Panc1 (cell line): ENCODE measurements around the gene DYNC1I1. TPM values are rescaled to one million over a fixed set of nuclear protein-coding genes. Genes with fewer than 3 reads are reported as not detected.

Source experiments
- ATAC-seq: fragments of 200-7000 bp; cut with Tn5 transposase; 2 replicates; pipeline ENCODE4 v1.9.1; 2020; ENCODE audit warnings: mild to moderate bottlenecking, moderate library complexity
- BruUV-seq: library from RNA; stranded (reverse); fragments of 400-500 nt; replicated peaks from 2 replicates; lab custom pipeline; 2021; lab: Mats Ljungman, UMichigan
- CTCF ChIA-PET: fragments of 300-600 bp; sonication (Branson Sonifier 250); formaldehyde crosslinking; loops from one replicate; lab custom pipeline; 2022; ENCODE audit warnings: antibody characterized with exemption; lab: Charles Lee
- POLR2A ChIA-PET: fragments of 300-600 bp; sonication (Branson Sonifier 250); formaldehyde crosslinking; loops from one replicate; lab custom pipeline; 2022; ENCODE audit warnings: antibody characterized with exemption; lab: Charles Lee
- DNase-seq: peaks from one replicate; pipeline ENCODE4 v3.0.0-alpha.2; 2010; ENCODE audit warnings: low read depth, low spot score
- H3K27ac ChIP-seq: 2 replicates; pipeline ENCODE4 v1.5.1; 2011; ENCODE audit warnings: mild to moderate bottlenecking, low read length, inconsistent platforms
- H3K27me3 ChIP-seq: fragments of 200-500 bp; sonication (Bioruptor generic); 2 replicates; pipeline ENCODE4 v1.6.0; 2014; ENCODE audit warnings: low read length, inconsistent platforms; ENCODE audit not compliant: control insufficient read depth, insufficient read depth
- H3K36me3 ChIP-seq: fragments of 200-500 bp; sonication (Bioruptor generic); 2 replicates; pipeline ENCODE4 v1.5.1; 2014; ENCODE audit warnings: inconsistent platforms, mild to moderate bottlenecking, low read length, moderate library complexity; ENCODE audit not compliant: control insufficient read depth, insufficient read depth
- H3K4me1 ChIP-seq: 2 replicates; pipeline ENCODE4 v1.5.1; 2011; ENCODE audit warnings: inconsistent platforms, mild to moderate bottlenecking, low read length, moderate library complexity; ENCODE audit not compliant: control insufficient read depth, insufficient read depth
- H3K4me3 ChIP-seq, 2 experiments: 2 replicates each; pipeline ENCODE4 v1.5.1; 2011 to 2012; ENCODE audit warnings: low read depth in 2 of 2, low read length in 2 of 2, mild to moderate bottlenecking in 2 of 2, inconsistent platforms in 1 of 2, moderate library complexity in 1 of 2
- H3K9me3 ChIP-seq: fragments of 200-500 bp; sonication (Bioruptor generic); 2 replicates; pipeline ENCODE4 v1.5.1; 2014; ENCODE audit warnings: low read depth, mild to moderate bottlenecking, inconsistent platforms, low read length, moderate library complexity; ENCODE audit not compliant: control insufficient read depth, insufficient read depth
- POLR2AphosphoS5 ChIP-seq: IDR thresholded peaks from 2 replicates; pipeline ENCODE4 v1.6.1; 2012; ENCODE audit warnings: mild to moderate bottlenecking, low read depth, low read length, moderate library complexity
- REST ChIP-seq, 2 experiments: IDR thresholded peaks; 2 replicates each; pipeline ENCODE4 v1.6.1; 2011 to 2012; ENCODE audit warnings: low read depth in 2 of 2, control low read depth in 1 of 2, low read length in 1 of 2, mild to moderate bottlenecking in 1 of 2, moderate library complexity in 1 of 2; ENCODE audit not compliant: insufficient read depth in 1 of 2
- SIN3A ChIP-seq: IDR thresholded peaks from 2 replicates; pipeline ENCODE4 v1.6.1; 2012; ENCODE audit warnings: low read depth, mild to moderate bottlenecking, low read length, moderate library complexity, borderline replicate concordance; ENCODE audit not compliant: insufficient read depth
- TCF7L2 ChIP-seq: IDR thresholded peaks from 2 replicates; pipeline ENCODE4 v1.6.1; 2011; ENCODE audit warnings: mild to moderate bottlenecking, low read depth, low read length, inconsistent platforms
- in situ Hi-C: cut with HindIII; loops from 2 replicates; pipeline ENCODE4 v1.10.0; 2016; ENCODE audit warnings: low sequenced_read_pairs, low pct_unique_long_range_greater_than_20kb
- intact Hi-C: fragments of 100-400 bp; cut with micrococcal nuclease; formaldehyde crosslinking; loops from one replicate; pipeline ENCODE4 v1.10.0; 2022; ENCODE audit not compliant: unreplicated experiment
- total RNA-seq: library from RNA; stranded (reverse); gene quantifications from one replicate; pipeline ENCODE4 v1.2.1, GENCODE V29; 2021; ENCODE audit not compliant: unreplicated experiment
- TF ChIP-seq, protein P1 (sequence below): fragments of 450-650 bp; IDR thresholded peaks from 2 replicates; pipeline ENCODE4 v1.5.1; 2017; ENCODE audit warnings: mild to moderate bottlenecking

DYNC1I1 gene
- total RNA-seq, 1 experiment from 2014 or later, result 0.13 TPM

GRCh38 chr7:95820778-95821177, 48.4 kb downstream of the DYNC1I1 start:
- CTCF ChIA-PET, result interaction anchor here (0.6 kb wide), 1 partner anchor 101 kb away, joined by 3 read pairs; no protein-coding TSS in a partner anchor
- Histone ChIP-seq H3K4me3 (no peak overlapping the region), H3K9me3 (no peaks in the 10 kb centered on the region), H3K27ac (no peak overlapping the region), H3K4me1 (no peaks in the 10 kb centered on the region), H3K27me3 (no peaks in the 10 kb centered on the region), H3K36me3 (no peaks in the 10 kb centered on the region)
- no peak for ATAC-seq
- in situ Hi-C loops, result no loop called here
- intact Hi-C loops, result no loop called here
- POLR2A ChIA-PET, result no interaction called here
- DNase-seq, result no peak
- TF ChIP-seq REST (IDR thresholded peaks at IDR 0.05; ENCODE audit: insufficient read depth in 1 of 2, low read depth in 2 of 2, low read length in 1 of 2) (no peak), TCF7L2 (no peak), POLR2AphosphoS5 (no peak), SIN3A (no peak)
- TF ChIP-seq, protein P1, sequence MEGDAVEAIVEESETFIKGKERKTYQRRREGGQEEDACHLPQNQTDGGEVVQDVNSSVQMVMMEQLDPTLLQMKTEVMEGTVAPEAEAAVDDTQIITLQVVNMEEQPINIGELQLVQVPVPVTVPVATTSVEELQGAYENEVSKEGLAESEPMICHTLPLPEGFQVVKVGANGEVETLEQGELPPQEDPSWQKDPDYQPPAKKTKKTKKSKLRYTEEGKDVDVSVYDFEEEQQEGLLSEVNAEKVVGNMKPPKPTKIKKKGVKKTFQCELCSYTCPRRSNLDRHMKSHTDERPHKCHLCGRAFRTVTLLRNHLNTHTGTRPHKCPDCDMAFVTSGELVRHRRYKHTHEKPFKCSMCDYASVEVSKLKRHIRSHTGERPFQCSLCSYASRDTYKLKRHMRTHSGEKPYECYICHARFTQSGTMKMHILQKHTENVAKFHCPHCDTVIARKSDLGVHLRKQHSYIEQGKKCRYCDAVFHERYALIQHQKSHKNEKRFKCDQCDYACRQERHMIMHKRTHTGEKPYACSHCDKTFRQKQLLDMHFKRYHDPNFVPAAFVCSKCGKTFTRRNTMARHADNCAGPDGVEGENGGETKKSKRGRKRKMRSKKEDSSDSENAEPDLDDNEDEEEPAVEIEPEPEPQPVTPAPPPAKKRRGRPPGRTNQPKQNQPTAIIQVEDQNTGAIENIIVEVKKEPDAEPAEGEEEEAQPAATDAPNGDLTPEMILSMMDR, result no peak
- no TSS peak for BruUV-seq

GRCh38 chr7:95822717-95823116, 50.4 kb downstream of the DYNC1I1 start:
- ChIA-PET POLR2A (interaction anchor here (0.5 kb wide), 1 partner anchor 1901 kb away, joined by 5 read pairs; the partner anchor contains the start of gene GNG11), CTCF (no interaction called here)
- H3K4me1 ChIP-seq, result no peaks in the 10 kb centered on the region
- no peaks in the 10 kb centered on the region for H3K36me3 ChIP-seq
- intact Hi-C loops, result no loop called here
- BruUV-seq, result no TSS peak
- TF ChIP-seq, protein P1, result no peak
- no peak for TF ChIP-seq POLR2AphosphoS5
- no peak for TF ChIP-seq REST (IDR thresholded peaks at IDR 0.05; ENCODE audit: insufficient read depth in 1 of 2, low read depth in 2 of 2, low read length in 1 of 2)
- no peak for TF ChIP-seq TCF7L2
- TF ChIP-seq SIN3A, result no peak
- H3K27me3 ChIP-seq, result no peaks in the 10 kb centered on the region
- no peaks in the 10 kb centered on the region for H3K9me3 ChIP-seq
- H3K4me3 ChIP-seq, result no peak overlapping the region
- ATAC-seq (no peak), DNase-seq (no peak)
- H3K27ac ChIP-seq, result no peak overlapping the region
- in situ Hi-C loops, result no loop called here
